IMR-90 (cell line): ENCODE measurements around the gene DPEP1. TPM values are rescaled to one million over a fixed set of nuclear protein-coding genes. Genes with fewer than 3 reads are reported as not detected.

Experiments
- ATAC-seq: fragments of 200-7000 bp; cut with Tn5 transposase; 2 replicates; pipeline ENCODE4 v1.9.1; 2020; ENCODE audit warnings: low read depth, mild to moderate bottlenecking, moderate library complexity
- BruUV-seq: library from RNA; stranded (reverse); fragments of 400-500 nt; replicated peaks from 2 replicates; lab custom pipeline; 2021; lab: Mats Ljungman, UMichigan
- CTCF ChIA-PET: fragments of 300-600 bp; formaldehyde crosslinking; extraction: SDS; loops from one replicate; lab custom pipeline; 2021; ENCODE audit warnings: antibody characterized with exemption; lab: Yijun Ruan, JAX
- POLR2A ChIA-PET: fragments of 300-600 bp; sonication (Branson Sonifier 250); formaldehyde crosslinking; loops from one replicate; lab custom pipeline; 2022; ENCODE audit warnings: antibody characterized with exemption; ENCODE audit not compliant: unreplicated experiment; lab: Charles Lee
- DNase-seq: peaks from one replicate; pipeline ENCODE4 v3.0.0; 2013
- H2AFZ ChIP-seq: replicated peaks from 2 replicates; pipeline ENCODE3; 2013; ENCODE audit warnings: low read length, mild to moderate bottlenecking; ENCODE audit not compliant: poor library complexity
- H2AK5ac ChIP-seq: 2 replicates; pipeline ENCODE4 v1.6.1; 2013; ENCODE audit warnings: low read depth, low read length, inconsistent platforms
- H2AK9ac ChIP-seq: replicated peaks from 2 replicates; pipeline ENCODE3; 2013; ENCODE audit warnings: mild to moderate bottlenecking, low read depth, low read length, moderate library complexity; ENCODE audit not compliant: poor library complexity
- H2BK120ac ChIP-seq: 2 replicates; pipeline ENCODE4 v1.6.1; 2013; ENCODE audit warnings: low read depth, low read length, inconsistent platforms
- H2BK15ac ChIP-seq: 3 replicates; pipeline ENCODE4 v1.6.1; 2013; ENCODE audit warnings: low read depth, low read length, inconsistent platforms
- H2BK20ac ChIP-seq: 2 replicates; pipeline ENCODE4 v1.6.1; 2013; ENCODE audit warnings: low read depth, mild to moderate bottlenecking, inconsistent platforms, low read length, moderate library complexity
- H2BK5ac ChIP-seq: 2 replicates; pipeline ENCODE4 v1.6.1; 2013; ENCODE audit warnings: mild to moderate bottlenecking, low read depth, low read length, inconsistent platforms; ENCODE audit not compliant: poor library complexity, severe bottlenecking
- H3K14ac ChIP-seq: replicated peaks from 2 replicates; pipeline ENCODE4 v1.6.1; 2013; ENCODE audit warnings: low read depth, low read length, inconsistent platforms
- H3K18ac ChIP-seq: 2 replicates; pipeline ENCODE4 v1.6.1; 2013; ENCODE audit warnings: low read depth, low read length, control low read depth
- H3K23ac ChIP-seq: 2 replicates; pipeline ENCODE4 v1.6.1; 2013; ENCODE audit warnings: low read depth, low read length, inconsistent platforms
- H3K27ac ChIP-seq: 2 replicates; pipeline ENCODE4 v1.5.1; 2013; ENCODE audit warnings: mild to moderate bottlenecking, control low read depth, low read length; ENCODE audit not compliant: insufficient read depth
- H3K27me3 ChIP-seq: 2 replicates; pipeline ENCODE4 v1.6.1; 2013; ENCODE audit warnings: low read length; ENCODE audit not compliant: control insufficient read depth, insufficient read depth
- H3K36me3 ChIP-seq: 2 replicates; pipeline ENCODE4 v1.6.1; 2013; ENCODE audit warnings: low read length, mixed read lengths; ENCODE audit not compliant: control insufficient read depth, insufficient read depth
- H3K4ac ChIP-seq: 2 replicates; pipeline ENCODE4 v1.6.1; 2013; ENCODE audit warnings: low read depth, low read length, inconsistent platforms
- H3K4me1 ChIP-seq: 2 replicates; pipeline ENCODE4 v1.6.1; 2013; ENCODE audit warnings: low read length, mixed read lengths; ENCODE audit not compliant: control insufficient read depth, insufficient read depth
- H3K4me2 ChIP-seq: 2 replicates; pipeline ENCODE4 v1.6.1; 2013; ENCODE audit warnings: low read depth, mild to moderate bottlenecking, control low read depth, low read length, moderate library complexity
- H3K4me3 ChIP-seq: 2 replicates; pipeline ENCODE4 v1.5.1; 2013; ENCODE audit warnings: low read depth, mild to moderate bottlenecking, control low read depth, low read length, moderate library complexity; ENCODE audit not compliant: insufficient read depth
- H3K56ac ChIP-seq: 2 replicates; pipeline ENCODE4 v1.6.1; 2013; ENCODE audit warnings: low read length, inconsistent platforms; ENCODE audit not compliant: insufficient read depth; ENCODE audit errors: extremely low read depth
- H3K79me1 ChIP-seq, 2 experiments: 2 replicates each; pipeline ENCODE4 v1.6.1; 2013; ENCODE audit warnings: low read length in 2 of 2, inconsistent platforms in 1 of 2, low read depth in 1 of 2
- H3K9ac ChIP-seq: 2 replicates; pipeline ENCODE4 v1.6.1; 2013; ENCODE audit warnings: low read depth, low read length, control low read depth
- H3K9me1 ChIP-seq: 2 replicates; pipeline ENCODE4 v1.6.1; 2013; ENCODE audit warnings: low read length, inconsistent platforms; ENCODE audit not compliant: insufficient read depth
- H3K9me3 ChIP-seq: 2 replicates; pipeline ENCODE4 v1.6.1; 2013; ENCODE audit warnings: low read length; ENCODE audit not compliant: control insufficient read depth, insufficient read depth
- H4K20me1 ChIP-seq: 2 replicates; pipeline ENCODE4 v1.6.1; 2013; ENCODE audit warnings: low read length, inconsistent platforms; ENCODE audit not compliant: insufficient read depth
- H4K5ac ChIP-seq: 2 replicates; pipeline ENCODE4 v1.6.1; 2013; ENCODE audit warnings: mild to moderate bottlenecking, low read depth, low read length, control low read depth
- H4K8ac ChIP-seq, 2 experiments: 2 replicates each; pipeline ENCODE4 v1.6.1; 2013; ENCODE audit warnings: low read depth in 2 of 2, low read length in 2 of 2, control low read depth in 1 of 2, inconsistent platforms in 1 of 2
- H4K91ac ChIP-seq: 2 replicates; pipeline ENCODE4 v1.6.1; 2013; ENCODE audit warnings: low read depth, low read length, inconsistent platforms; ENCODE audit not compliant: insufficient read depth
- BHLHE40 ChIP-seq: fragments of 150-350 bp; IDR thresholded peaks from 2 replicates; pipeline ENCODE4 v1.6.1; 2016; ENCODE audit warnings: mild to moderate bottlenecking, low read depth, low read length
- CEBPB ChIP-seq: IDR thresholded peaks from 2 replicates; pipeline ENCODE4 v1.6.1; 2012; ENCODE audit warnings: low read depth, low read length, improper control_type of control experiment
- CHD1 ChIP-seq: IDR thresholded peaks from 2 replicates; pipeline ENCODE4 v1.6.1; 2012; ENCODE audit warnings: low read depth, low read length, improper control_type of control experiment
- CTCF ChIP-seq: conservative IDR thresholded peaks from 2 replicates; pipeline ENCODE4 v1.5.1; 2012; ENCODE audit warnings: mild to moderate bottlenecking, low read depth, low read length, improper control_type of control experiment
- ELK1 ChIP-seq: fragments of 150-350 bp; IDR thresholded peaks from 2 replicates; pipeline ENCODE4 v1.6.1; 2016; ENCODE audit warnings: low read depth, mild to moderate bottlenecking, low read length, moderate library complexity, borderline replicate concordance
- MAFK ChIP-seq: IDR thresholded peaks from 2 replicates; pipeline ENCODE4 v1.6.1; 2012; ENCODE audit warnings: low read depth, low read length, improper control_type of control experiment
- MXI1 ChIP-seq: IDR thresholded peaks from 2 replicates; pipeline ENCODE4 v1.6.1; 2012; ENCODE audit warnings: low read depth, mild to moderate bottlenecking, low read length, moderate library complexity, borderline replicate concordance
- NFE2L2 ChIP-seq: fragments of 150-350 bp; IDR thresholded peaks from 2 replicates; pipeline ENCODE4 v1.6.1; 2016; ENCODE audit warnings: low read depth, mild to moderate bottlenecking, low read length
- POLR2A ChIP-seq: IDR thresholded peaks from 2 replicates; pipeline ENCODE4 v1.6.1; 2012; ENCODE audit warnings: mild to moderate bottlenecking, low read depth, low read length
- RCOR1 ChIP-seq: IDR thresholded peaks from 2 replicates; pipeline ENCODE4 v1.6.1; 2012; ENCODE audit warnings: mild to moderate bottlenecking, low read length, improper control_type of control experiment; ENCODE audit not compliant: insufficient replicate concordance
- RFX5 ChIP-seq: IDR thresholded peaks from 2 replicates; pipeline ENCODE4 v1.8.0; 2012; ENCODE audit warnings: low read depth, mild to moderate bottlenecking, low read length, moderate library complexity
- SMC3 ChIP-seq: fragments of 150-350 bp; IDR thresholded peaks from 2 replicates; pipeline ENCODE4 v1.6.1; 2016; ENCODE audit warnings: low read depth, mild to moderate bottlenecking, antibody characterized with exemption, low read length, moderate library complexity
- WGBS, 2 experiments: methylation state at CpG; one replicate each; pipeline versions ENCODE4 v1.1.5 to v1.1.7; 2013; ENCODE audit warnings: missing lambda C conversion rate in 2 of 2; ENCODE audit not compliant: insufficient read length in 1 of 2; ENCODE audit errors: extremely low coverage in 2 of 2; 5-methylcytosine and 5-hydroxymethylcytosine counted together
- dilution Hi-C: fragments of 300-500 bp; cut with HindIII; formaldehyde crosslinking; loops from one replicate; pipeline ENCODE4 v1.14.3; 2018; ENCODE audit warnings: low sequenced_read_pairs; ENCODE audit not compliant: unreplicated experiment
- in situ Hi-C: fragments of 300-500 bp; cut with MboI; formaldehyde crosslinking; loops from 3 replicates; pipeline ENCODE4 v1.14.3; 2019; ENCODE audit warnings: low sequenced_read_pairs, inconsistent platforms, mixed read lengths
- intact Hi-C: fragments of 100-400 bp; cut with micrococcal nuclease; formaldehyde crosslinking; loops from 2 replicates; pipeline ENCODE4 v1.10.0; 2022
- polyA plus RNA-seq, 3 experiments: library from polyadenylated mRNA; depleted of rRNA; stranded (reverse); fragments of >200 nt; gene quantifications; 2 replicates each; pipeline ENCODE4 v1.2.3, GENCODE V29; 2012; ENCODE audit warnings: low replicate concordance in 1 of 3
- total RNA-seq: library from RNA; depleted of rRNA; stranded (reverse); fragments of >200 nt; gene quantifications from 2 replicates; pipeline ENCODE4 v1.2.3, GENCODE V29; 2012
- TF ChIP-seq, protein P1 (sequence below): fragments of 150-350 bp; IDR thresholded peaks from 2 replicates; pipeline ENCODE4 v1.6.1; 2017; ENCODE audit warnings: mild to moderate bottlenecking, antibody characterized with exemption, low read length, low read depth

Gene DPEP1
- total and polyA plus RNA-seq, 2 of the 4 experiments (the other 2 are of a cell fraction): not detected

DNA sequence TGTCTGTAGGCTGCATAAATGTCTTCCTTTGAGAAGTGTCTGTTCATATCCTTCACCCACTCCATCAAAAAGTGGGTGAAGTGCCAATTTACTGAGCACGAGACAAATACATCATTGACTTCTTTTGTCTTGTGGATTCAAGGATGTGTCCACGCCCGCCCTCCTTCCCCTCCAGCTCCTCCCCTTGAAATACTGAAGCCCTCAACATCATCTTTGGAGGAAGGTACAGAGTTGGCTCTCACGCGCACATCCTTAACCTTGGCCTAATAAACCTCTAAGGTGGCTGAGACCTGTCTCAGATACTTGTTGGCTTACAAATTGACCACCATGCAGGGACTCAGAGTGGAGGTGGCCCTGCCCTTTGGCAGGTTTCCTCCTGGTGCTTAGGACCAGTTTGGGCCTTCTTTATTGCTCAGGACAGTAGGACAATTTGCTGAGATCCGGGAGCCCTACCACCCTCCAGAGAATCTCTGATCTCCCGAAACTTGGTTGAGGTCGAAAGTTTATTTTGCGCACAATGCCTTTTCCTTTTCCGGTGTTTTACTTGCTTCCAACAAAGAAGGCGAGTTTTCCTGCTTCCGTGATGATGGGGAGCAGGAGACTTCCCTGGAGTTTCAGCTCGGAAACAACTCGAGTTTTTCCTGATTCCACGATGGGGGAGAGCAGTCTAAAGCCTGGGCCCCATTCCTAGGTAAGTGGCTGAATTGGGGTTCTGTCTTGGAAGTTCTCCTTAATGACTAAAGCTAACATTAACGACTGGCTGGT, 58.9 kb downstream of the DPEP1 start:
- Histone ChIP-seq H4K5ac (no peak overlapping the region), H3K9me3 (no peaks in the 10 kb centered on the region), H2BK5ac (no peak overlapping the region), H3K4ac (no peak overlapping the region), H2BK120ac (no peak overlapping the region), H2AK5ac (no peak overlapping the region), H4K20me1 (no peaks in the 10 kb centered on the region), H3K18ac (no peak overlapping the region), H3K14ac (no peak overlapping the region), H3K9me1 (peaks cover 4% of the 10 kb centered on the region; the same call in 1 of the 2 replicates), H4K91ac (no peak overlapping the region), H3K27ac (no peak overlapping the region), H2AK9ac (no peak overlapping the region), H3K23ac (no peak overlapping the region), H2BK20ac (no peak overlapping the region), H3K9ac (no peak overlapping the region), H3K4me2 (no peak overlapping the region), H3K4me3 (no peak overlapping the region), H3K27me3 (no peaks in the 10 kb centered on the region), H3K4me1 (peaks cover 6% of the 10 kb centered on the region), H2AFZ (no peak overlapping the region), H3K36me3 (no peaks in the 10 kb centered on the region), H4K8ac (no peak overlapping the region), H3K79me1 (no peaks in the 10 kb centered on the region; a peak in 1 of 4 replicates), H2BK15ac (no peak overlapping the region), H3K56ac (no peak overlapping the region)
- intact Hi-C loops: no loop called here
- POLR2A ChIA-PET: no interaction called here
- dilution Hi-C loops: no loop called here
- ATAC-seq (no peak), DNase-seq (no peak)
- TF ChIP-seq RFX5: no peak
- no peak for TF ChIP-seq RCOR1
- TF ChIP-seq MXI1: no peak
- TF ChIP-seq CHD1: no peak
- no peak for TF ChIP-seq ELK1
- TF ChIP-seq SMC3: no peak
- no peak for TF ChIP-seq CEBPB
- no peak for TF ChIP-seq CTCF
- no peak for TF ChIP-seq BHLHE40
- TF ChIP-seq, protein P1, sequence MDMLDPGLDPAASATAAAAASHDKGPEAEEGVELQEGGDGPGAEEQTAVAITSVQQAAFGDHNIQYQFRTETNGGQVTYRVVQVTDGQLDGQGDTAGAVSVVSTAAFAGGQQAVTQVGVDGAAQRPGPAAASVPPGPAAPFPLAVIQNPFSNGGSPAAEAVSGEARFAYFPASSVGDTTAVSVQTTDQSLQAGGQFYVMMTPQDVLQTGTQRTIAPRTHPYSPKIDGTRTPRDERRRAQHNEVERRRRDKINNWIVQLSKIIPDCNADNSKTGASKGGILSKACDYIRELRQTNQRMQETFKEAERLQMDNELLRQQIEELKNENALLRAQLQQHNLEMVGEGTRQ: no peak
- no peak for TF ChIP-seq POLR2A
- no peak for TF ChIP-seq NFE2L2
- TF ChIP-seq MAFK: no peak
- no TSS peak for BruUV-seq
- in situ Hi-C loops: no loop called here
- CTCF ChIA-PET: no interaction called here
- WGBS, 2 experiments: 100% methylated on average over 3 of the region's 16 CpGs; no CpG with 5 or more reads in 1 of the 2 experiments
